Vagina (tissue), 2 donors: ENCODE data around the gene LEMD2. TPM values are rescaled to one million over a fixed set of nuclear protein-coding genes. Genes with fewer than 3 reads are reported as not detected.

Experiments
- DNase-seq, 2 donors: peaks; one replicate each; pipeline ENCODE4 v3.0.0-alpha.2; 2017; ENCODE audit errors: extremely low spot score in 2 of 2
- H3K27ac ChIP-seq: fragments of 200-600 bp; sonication (generic); one replicate; pipeline ENCODE4 v1.5.1; 2019
- H3K27me3 ChIP-seq: fragments of 200-600 bp; sonication (generic); one replicate; pipeline ENCODE4 v1.5.1; 2019
- H3K36me3 ChIP-seq, 2 donors: fragments of 200-600 bp; sonication (generic); one replicate each; pipeline ENCODE4 v1.5.1; 2017 to 2019
- H3K4me1 ChIP-seq: fragments of 200-600 bp; sonication (generic); one replicate; pipeline ENCODE4 v1.5.1; 2019
- H3K4me3 ChIP-seq, 2 donors: fragments of 200-600 bp; sonication (generic); 1 replicate in 1 of 2; 2 replicates in 1 of 2; pipeline ENCODE4 v1.5.1; 2016 to 2019
- H3K9me3 ChIP-seq: fragments of 200-600 bp; sonication (generic); one replicate; pipeline ENCODE4 v1.5.1; 2019
- CTCF ChIP-seq, 3 experiments: fragments of 450-650 bp in 2 of 3; fragments of 200-600 bp in 1 of 3; sonication (generic) in 1 of 3; IDR thresholded peaks; one replicate each; pipeline ENCODE4 v1.5.1; 2017 to 2019; ENCODE audit warnings: antibody characterized with exemption in 3 of 3, mild to moderate bottlenecking in 2 of 3, moderate library complexity in 2 of 3
- POLR2A ChIP-seq, 2 donors: fragments of 450-650 bp; IDR thresholded peaks; one replicate each; pipeline ENCODE4 v1.6.1; 2017; ENCODE audit warnings: antibody characterized with exemption in 2 of 2, mild to moderate bottlenecking in 2 of 2, moderate library complexity in 2 of 2
- POLR2AphosphoS5 ChIP-seq, 2 donors: sonication (generic); formaldehyde crosslinking; IDR thresholded peaks; one replicate each; pipeline ENCODE4 v1.9.0; 2017; ENCODE audit warnings: antibody characterized with exemption in 2 of 2, mild to moderate bottlenecking in 2 of 2, low read depth in 1 of 2; ENCODE audit not compliant: insufficient read depth in 1 of 2
- intact Hi-C: fragments of 100-400 bp; cut with DNase I; formaldehyde crosslinking; loops from one replicate; pipeline ENCODE4 v1.15.1; 2023
- total RNA-seq: library from RNA; depleted of rRNA; stranded (reverse); fragments of >200 nt; gene quantifications from one replicate; pipeline ENCODE4 v1.2.3, GENCODE V29; 2016

Gene LEMD2
- total RNA-seq, 1 donor from 2014 or later, result 55.5 TPM

GRCh38 chr6:33809594-33809993 lies 20.7 kb upstream of the LEMD2 start:
- H3K36me3 ChIP-seq, result no peaks in the 10 kb centered on the region
- no peaks in the 10 kb centered on the region for H3K4me1 ChIP-seq
- H3K27ac ChIP-seq, result no peak overlapping the region
- no peaks in the 10 kb centered on the region for H3K9me3 ChIP-seq
- TF ChIP-seq CTCF (IDR thresholded peaks at IDR 0.05), result no peak
- intact Hi-C loops, result no loop called here
- no peak overlapping the region for H3K4me3 ChIP-seq
- no peak for DNase-seq
- H3K27me3 ChIP-seq, result no peaks in the 10 kb centered on the region

DNA sequence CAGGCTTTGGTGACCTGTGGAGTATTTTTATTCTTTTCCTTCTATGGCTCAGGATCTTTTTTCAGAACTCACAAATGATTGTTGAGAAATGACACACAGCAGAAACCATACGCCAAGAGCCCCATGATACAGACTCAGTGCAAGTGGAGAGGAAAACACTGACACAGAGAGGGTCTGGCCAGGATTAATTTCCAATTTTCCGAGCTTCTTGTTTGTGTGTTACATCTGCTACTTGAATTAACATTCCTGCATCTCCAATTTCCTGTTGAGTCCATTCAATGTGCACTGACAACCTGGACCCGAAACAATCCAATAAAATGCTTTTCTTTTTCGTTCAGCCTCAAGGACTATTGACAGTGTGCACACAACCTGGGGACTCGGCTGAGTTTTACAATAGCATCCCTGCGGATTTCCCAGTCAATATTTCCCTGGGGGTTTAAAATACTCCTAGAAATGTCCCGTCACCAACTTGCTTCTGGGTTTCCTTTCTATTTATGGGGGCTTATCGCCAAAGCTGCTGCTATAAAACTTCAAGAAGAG lies 19.8 kb upstream of the LEMD2 start:
- Histone ChIP-seq H3K9me3 (no peaks in the 10 kb centered on the region), H3K27ac (no peak overlapping the region), H3K27me3 (no peaks in the 10 kb centered on the region), H3K4me3 (no peak overlapping the region), H3K36me3 (no peaks in the 10 kb centered on the region), H3K4me1 (no peaks in the 10 kb centered on the region)
- no peak for TF ChIP-seq CTCF (IDR thresholded peaks at IDR 0.05)
- no peak for TF ChIP-seq POLR2AphosphoS5 (IDR thresholded peaks at IDR 0.05; ENCODE audit: insufficient read depth in 1 of 2, low read depth in 1 of 2)
- no peak for TF ChIP-seq POLR2A (IDR thresholded peaks at IDR 0.05)
- DNase-seq, result no peak
- intact Hi-C loops, result no loop called here

DNA sequence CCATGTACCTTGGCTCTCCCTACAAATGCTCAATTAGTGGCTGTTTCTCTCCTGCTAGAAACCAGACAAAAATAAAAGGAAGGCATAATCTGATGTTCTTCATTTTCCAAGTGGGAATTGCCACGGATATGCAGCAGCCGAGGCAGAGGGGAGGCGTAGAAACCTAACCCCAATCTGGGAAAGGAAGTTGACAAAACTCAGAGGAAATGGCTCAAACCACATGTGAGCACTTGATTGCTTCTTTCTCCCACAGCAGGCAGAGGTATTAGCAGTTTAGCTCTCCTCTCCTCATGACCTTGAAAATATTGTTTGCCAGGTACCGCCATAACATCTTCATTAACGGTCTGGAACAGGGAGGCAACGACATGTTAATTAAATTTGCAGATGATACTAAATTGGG lies 18.7 kb upstream of the LEMD2 start:
- intact Hi-C loops, result no loop called here
- Histone ChIP-seq H3K4me3 (no peak overlapping the region), H3K9me3 (no peaks in the 10 kb centered on the region), H3K36me3 (no peaks in the 10 kb centered on the region), H3K4me1 (no peaks in the 10 kb centered on the region), H3K27me3 (no peaks in the 10 kb centered on the region), H3K27ac (no peak overlapping the region)
- no peak for TF ChIP-seq CTCF (IDR thresholded peaks at IDR 0.05)
- no peak for TF ChIP-seq POLR2AphosphoS5 (IDR thresholded peaks at IDR 0.05; ENCODE audit: insufficient read depth in 1 of 2, low read depth in 1 of 2)
- TF ChIP-seq POLR2A (IDR thresholded peaks at IDR 0.05), result no peak
- DNase-seq, result no peak

GRCh38 chr6:33806841-33807240 lies 17.9 kb upstream of the LEMD2 start:
- Histone ChIP-seq H3K4me1 (no peaks in the 10 kb centered on the region), H3K27ac (no peak overlapping the region), H3K9me3 (no peaks in the 10 kb centered on the region), H3K4me3 (no peak overlapping the region), H3K36me3 (no peaks in the 10 kb centered on the region), H3K27me3 (no peaks in the 10 kb centered on the region)
- TF ChIP-seq POLR2A (IDR thresholded peaks at IDR 0.05), result no peak
- no peak for TF ChIP-seq CTCF (IDR thresholded peaks at IDR 0.05)
- TF ChIP-seq POLR2AphosphoS5 (IDR thresholded peaks at IDR 0.05; ENCODE audit: insufficient read depth in 1 of 2, low read depth in 1 of 2), result no peak
- intact Hi-C loops, result no loop called here
- DNase-seq, result no peak

GRCh38 chr6:33803571-33804053 lies 14.7 kb upstream of the LEMD2 start, which contains the start of gene MLN:
Gene MLN, minus strand, starts transcription at chr6:33804003. Its CDS starts 2,840 bp downstream, at chr6:33801163.
- H3K36me3 ChIP-seq, result no peaks in the 10 kb centered on the region
- no peak for DNase-seq
- H3K27me3 ChIP-seq, result no peaks in the 10 kb centered on the region
- intact Hi-C loops, result no loop called here
- H3K9me3 ChIP-seq, result no peaks in the 10 kb centered on the region
- no peak within 1 kb of the TSS for H3K4me3 ChIP-seq
- no peaks in the 10 kb centered on the region for H3K4me1 ChIP-seq
- no peak for TF ChIP-seq POLR2A (IDR thresholded peaks at IDR 0.05)
- no peak for TF ChIP-seq POLR2AphosphoS5 (IDR thresholded peaks at IDR 0.05; ENCODE audit: insufficient read depth in 1 of 2, low read depth in 1 of 2)
- TF ChIP-seq CTCF (IDR thresholded peaks at IDR 0.05), result no peak
- no peak within 1 kb of the TSS for H3K27ac ChIP-seq
